DND-41 (cell line): ENCODE measurements around the gene RTN4IP1.
"Not testable (repeated sequence)": the region's sequence is repeated elsewhere in the genome, so short reads cannot be mapped to it uniquely, and the experiment has no call there.

Experiments used
- ATAC-seq: fragments of 200-7000 bp; cut with Tn5 transposase; 3 replicates; pipeline ENCODE4 v1.9.1; 2021; ENCODE audit warnings: low read depth; ENCODE audit not compliant: insufficient read depth
- DNase-seq: peaks from one replicate; pipeline ENCODE4 v3.0.0-alpha.2; 2020
- H2AFZ ChIP-seq: 2 replicates; pipeline ENCODE4 v1.6.0; 2012; ENCODE audit warnings: low read depth, low read length
- H3K27ac ChIP-seq: 2 replicates; pipeline ENCODE4 v1.5.1; 2012; ENCODE audit warnings: low read length, inconsistent platforms
- H3K27me3 ChIP-seq: fragments of 200-600 bp; sonication (generic); 2 replicates; pipeline ENCODE4 v1.6.0; 2012; ENCODE audit warnings: low read length, mild to moderate bottlenecking, inconsistent platforms; ENCODE audit not compliant: insufficient read depth, poor library complexity
- H3K36me3 ChIP-seq: 2 replicates; pipeline ENCODE4 v1.5.1; 2012; ENCODE audit warnings: low read length, inconsistent platforms; ENCODE audit not compliant: insufficient read depth
- H3K4me1 ChIP-seq: 2 replicates; pipeline ENCODE4 v1.5.1; 2012; ENCODE audit warnings: mild to moderate bottlenecking, low read length; ENCODE audit not compliant: insufficient read depth
- H3K4me2 ChIP-seq: 2 replicates; pipeline ENCODE4 v1.6.0; 2012; ENCODE audit warnings: mild to moderate bottlenecking, moderate library complexity, low read length, inconsistent platforms; ENCODE audit not compliant: insufficient read depth
- H3K4me3 ChIP-seq, 2 experiments: fragments of 200-600 bp in 1 of 2; shearing (Covaris generic) in 1 of 2; 2 replicates each; pipeline ENCODE4 v1.5.1; 2012 to 2016; ENCODE audit warnings: inconsistent platforms in 2 of 2, low read length in 2 of 2, mild to moderate bottlenecking in 2 of 2, low read depth in 1 of 2, moderate library complexity in 1 of 2
- H3K79me2 ChIP-seq: 2 replicates; pipeline ENCODE4 v1.6.0; 2012; ENCODE audit warnings: low read length, inconsistent platforms; ENCODE audit not compliant: insufficient read depth
- H3K9ac ChIP-seq: 2 replicates; pipeline ENCODE4 v1.6.0; 2012; ENCODE audit warnings: low read depth, mild to moderate bottlenecking, inconsistent platforms, low read length, moderate library complexity
- H3K9me3 ChIP-seq: 2 replicates; pipeline ENCODE4 v1.5.1; 2012; ENCODE audit warnings: low read length, moderate library complexity, mild to moderate bottlenecking, inconsistent platforms; ENCODE audit not compliant: insufficient read depth, severe bottlenecking
- H4K20me1 ChIP-seq: 2 replicates; pipeline ENCODE4 v1.6.0; 2012; ENCODE audit warnings: low read length; ENCODE audit not compliant: insufficient read depth
- EZH2 ChIP-seq: IDR thresholded peaks from 3 replicates; pipeline ENCODE4 v1.6.1; 2012; ENCODE audit warnings: borderline replicate concordance, low read depth, mild to moderate bottlenecking, moderate library complexity, low read length, inconsistent platforms; ENCODE audit not compliant: severe bottlenecking
- TF ChIP-seq, protein P1 (sequence below): IDR thresholded peaks from 2 replicates; pipeline ENCODE4 v1.5.1; 2012; ENCODE audit warnings: borderline replicate concordance, low read length, moderate library complexity, mild to moderate bottlenecking; ENCODE audit not compliant: poor library complexity, severe bottlenecking; ENCODE audit errors: extremely low read depth

The RTN4IP1 gene

DNA sequence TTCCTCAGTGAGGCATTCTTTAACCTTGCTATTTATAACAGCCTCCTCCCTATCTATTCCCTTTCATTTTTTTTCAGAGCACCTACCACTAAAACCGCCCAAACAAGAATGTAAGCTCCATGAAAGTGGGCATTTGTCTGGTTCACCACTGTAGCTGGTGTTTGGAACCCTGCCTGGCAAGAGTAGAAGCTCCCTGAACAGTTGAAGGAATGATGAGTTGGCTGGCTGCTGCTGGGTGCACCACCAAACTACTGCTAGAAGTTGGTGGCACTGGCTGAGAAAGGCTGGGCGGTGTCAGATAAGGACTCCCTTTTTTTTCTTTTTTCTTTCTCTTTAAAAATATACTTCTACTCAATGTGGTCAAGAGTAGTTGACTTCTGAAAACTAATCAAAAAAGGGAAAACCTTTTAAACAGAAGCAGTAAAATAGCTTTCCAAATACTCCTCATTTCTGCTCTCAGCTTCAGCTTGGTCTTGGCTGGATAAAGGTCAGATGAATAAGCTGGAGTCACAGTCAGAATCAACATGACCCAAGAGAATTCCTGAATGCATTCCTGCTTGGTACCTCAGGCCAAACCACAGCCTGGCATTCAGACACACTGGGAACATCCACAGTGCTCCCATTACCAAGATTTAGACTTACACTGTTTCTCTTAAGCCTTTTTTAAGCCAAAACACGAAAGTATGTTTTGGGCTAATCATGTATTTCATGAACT is 38.0 kb downstream of the RTN4IP1 start:
- no peaks in the 10 kb centered on the region for H3K9me3 ChIP-seq
- no peak overlapping the region for H3K27ac ChIP-seq
- peaks cover 22% of the 10 kb centered on the region; the same call in 1 of the 2 replicates for H3K36me3 ChIP-seq
- TF ChIP-seq, protein P1, sequence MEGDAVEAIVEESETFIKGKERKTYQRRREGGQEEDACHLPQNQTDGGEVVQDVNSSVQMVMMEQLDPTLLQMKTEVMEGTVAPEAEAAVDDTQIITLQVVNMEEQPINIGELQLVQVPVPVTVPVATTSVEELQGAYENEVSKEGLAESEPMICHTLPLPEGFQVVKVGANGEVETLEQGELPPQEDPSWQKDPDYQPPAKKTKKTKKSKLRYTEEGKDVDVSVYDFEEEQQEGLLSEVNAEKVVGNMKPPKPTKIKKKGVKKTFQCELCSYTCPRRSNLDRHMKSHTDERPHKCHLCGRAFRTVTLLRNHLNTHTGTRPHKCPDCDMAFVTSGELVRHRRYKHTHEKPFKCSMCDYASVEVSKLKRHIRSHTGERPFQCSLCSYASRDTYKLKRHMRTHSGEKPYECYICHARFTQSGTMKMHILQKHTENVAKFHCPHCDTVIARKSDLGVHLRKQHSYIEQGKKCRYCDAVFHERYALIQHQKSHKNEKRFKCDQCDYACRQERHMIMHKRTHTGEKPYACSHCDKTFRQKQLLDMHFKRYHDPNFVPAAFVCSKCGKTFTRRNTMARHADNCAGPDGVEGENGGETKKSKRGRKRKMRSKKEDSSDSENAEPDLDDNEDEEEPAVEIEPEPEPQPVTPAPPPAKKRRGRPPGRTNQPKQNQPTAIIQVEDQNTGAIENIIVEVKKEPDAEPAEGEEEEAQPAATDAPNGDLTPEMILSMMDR = no peak
- TF ChIP-seq EZH2 = no peak
- H2AFZ ChIP-seq = no peak overlapping the region
- H3K4me3 ChIP-seq = no peak overlapping the region
- H3K4me1 ChIP-seq = no peaks in the 10 kb centered on the region
- no peak for DNase-seq
- H3K4me2 ChIP-seq = no peak overlapping the region
- no peak overlapping the region for H3K9ac ChIP-seq
- H3K79me2 ChIP-seq = no peaks in the 10 kb centered on the region
- ATAC-seq = no peak
- H3K27me3 ChIP-seq = no peaks in the 10 kb centered on the region
- no peaks in the 10 kb centered on the region for H4K20me1 ChIP-seq

- H3K27me3 ChIP-seq, H3K4me2 ChIP-seq, H3K4me3 ChIP-seq, H3K27ac ChIP-seq, ATAC-seq, H3K9me3 ChIP-seq, H3K9ac ChIP-seq, DNase-seq, H3K4me1 ChIP-seq, H4K20me1 ChIP-seq, H2AFZ ChIP-seq, H3K79me2 ChIP-seq: not testable (repeated sequence)
- H3K36me3 ChIP-seq = peaks cover 30% of the 10 kb centered on the region; the same call in 1 of the 2 replicates
Observed at GRCh38 chr6:106588937-106589336, 40.4 kb downstream of the RTN4IP1 start.

DNA sequence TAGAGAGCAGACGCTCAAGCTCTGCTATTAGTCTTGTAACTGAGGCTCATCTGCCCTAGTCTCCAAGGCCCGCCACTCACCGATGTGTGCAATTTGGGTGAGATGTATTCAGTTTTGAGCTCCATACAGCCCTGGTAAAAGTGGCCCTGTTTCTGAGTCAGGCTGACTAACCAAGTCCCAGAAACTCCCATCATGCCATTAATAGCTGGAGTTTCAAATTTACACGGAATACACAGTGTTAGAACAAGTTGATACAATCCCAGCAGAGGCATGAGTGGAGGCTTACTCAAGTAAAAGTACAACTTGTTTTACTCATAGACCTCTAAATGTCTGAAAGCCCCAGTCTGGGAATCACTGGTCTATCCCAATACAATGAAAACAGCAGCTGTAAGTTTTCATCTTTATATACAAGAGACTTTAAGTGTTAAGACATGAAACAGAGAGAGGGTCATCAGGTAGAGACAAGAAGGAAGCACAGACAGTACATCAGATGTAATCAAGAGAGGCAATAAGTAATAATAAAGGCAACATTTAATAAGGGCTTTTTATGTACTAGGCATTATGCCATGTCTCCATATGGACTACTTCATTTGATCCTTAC is 42.4 kb downstream of the RTN4IP1 start:
- Histone ChIP-seq H3K36me3 (peaks cover 41% of the 10 kb centered on the region), H3K79me2 (no peaks in the 10 kb centered on the region), H3K27ac (no peak overlapping the region), H3K4me3 (no peak overlapping the region), H3K9ac (no peak overlapping the region), H2AFZ (no peak overlapping the region), H3K9me3 (no peaks in the 10 kb centered on the region), H3K4me1 (no peaks in the 10 kb centered on the region), H4K20me1 (no peaks in the 10 kb centered on the region), H3K4me2 (no peak overlapping the region), H3K27me3 (no peaks in the 10 kb centered on the region)
- DNase-seq = no peak
- TF ChIP-seq, protein P1 = no peak
- TF ChIP-seq EZH2 = no peak
- ATAC-seq = no peak

- DNase-seq (no peak), ATAC-seq (no peak)
- no peak for TF ChIP-seq EZH2
- TF ChIP-seq, protein P1 = no peak
Observed at GRCh38 chr6:106581468-106581867, 47.8 kb downstream of the RTN4IP1 start.

More at GRCh38 chr6:106581468-106581867, 47.8 kb downstream of the RTN4IP1 start:
- Histone ChIP-seq H3K27me3 (no peaks in the 10 kb centered on the region), H2AFZ (no peak overlapping the region), H3K4me3 (no peak overlapping the region), H3K9me3 (no peaks in the 10 kb centered on the region), H3K36me3 (peaks cover 30% of the 10 kb centered on the region), H3K79me2 (no peaks in the 10 kb centered on the region), H3K9ac (no peak overlapping the region), H3K4me2 (no peak overlapping the region), H4K20me1 (no peaks in the 10 kb centered on the region), H3K27ac (no peak overlapping the region), H3K4me1 (no peaks in the 10 kb centered on the region)
